GM21619 (cell line): ENCODE measurements around the gene AK8.

Experiments
- ATAC-seq: cut with Tn5 transposase; IDR thresholded peaks from one replicate; pipeline ENCODE4 v1.9.1; 2021; ENCODE audit not compliant: unreplicated experiment

Gene AK8

GRCh38 chr9:132800038-132800648, 77.9 kb downstream of the AK8 start:
- ATAC-seq: no peak

- no peak for ATAC-seq
These were observed 79.0 kb downstream of the AK8 start for GRCh38 chr9:132798817-132799790.

- ATAC-seq: no peak
These were observed 80.0 kb downstream of the AK8 start for GRCh38 chr9:132797861-132798659.

GRCh38 chr9:132795511-132796303, 82.4 kb downstream of the AK8 start:
- no peak for ATAC-seq

- no peak for ATAC-seq
These were observed 83.2 kb downstream of the AK8 start for GRCh38 chr9:132794730-132795380.

- ATAC-seq: no peak
These were observed 84.2 kb downstream of the AK8 start for GRCh38 chr9:132793606-132794580.

- ATAC-seq: no peak
These were observed 85.5 kb downstream of the AK8 start for GRCh38 chr9:132792547-132792946.

GRCh38 chr9:132791699-132792240, 86.3 kb downstream of the AK8 start:
- no peak for ATAC-seq

- ATAC-seq: no peak
These were observed 88.4 kb downstream of the AK8 start for GRCh38 chr9:132789719-132790118.

- no peak for ATAC-seq
These were observed 89.7 kb downstream of the AK8 start for GRCh38 chr9:132788378-132788777.

GRCh38 chr9:132787748-132788159, 90.3 kb downstream of the AK8 start:
- ATAC-seq: no peak

GRCh38 chr9:132784286-132784830, 93.7 kb downstream of the AK8 start:
- no peak for ATAC-seq

- no peak for ATAC-seq
These were observed 95.1 kb downstream of the AK8 start for GRCh38 chr9:132783006-132783405.

GRCh38 chr9:132782037-132782436, 96.0 kb downstream of the AK8 start:
- ATAC-seq: no peak

- ATAC-seq: no peak
These were observed 97.7 kb downstream of the AK8 start for GRCh38 chr9:132780230-132781007.

- ATAC-seq: no peak
These were observed 101.2 kb downstream of the AK8 start for GRCh38 chr9:132776891-132777290.

GRCh38 chr9:132776268-132776667, 101.8 kb downstream of the AK8 start:
- ATAC-seq: no peak

GRCh38 chr9:132775720-132776119, 102.4 kb downstream of the AK8 start:
- no peak for ATAC-seq
